ENCODE results near the gene RNF148.

DNA sequence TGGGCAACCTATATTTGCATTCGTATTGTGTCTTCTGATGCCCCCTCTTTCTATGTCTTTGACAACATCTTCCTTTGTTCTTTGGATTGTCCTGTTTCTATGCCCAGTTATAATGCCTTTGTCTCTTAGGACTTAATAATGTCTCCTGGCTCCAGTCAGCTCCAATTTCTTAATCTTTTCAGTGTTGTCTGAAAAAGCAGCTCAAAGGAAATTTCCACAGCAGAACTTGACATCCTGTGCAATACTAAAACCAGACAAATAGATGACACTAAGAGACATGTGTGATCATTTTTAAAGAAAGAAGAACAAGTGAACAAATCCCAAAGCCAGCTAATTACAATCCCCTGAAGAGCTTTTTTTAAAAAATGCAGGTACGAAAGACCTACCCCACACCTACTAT is 47.7 kb upstream of the RNF148 start:
- no peak for TF ChIP-seq POLR2A (IDR thresholded peaks at IDR 0.05)
- TF ChIP-seq, protein P1, sequence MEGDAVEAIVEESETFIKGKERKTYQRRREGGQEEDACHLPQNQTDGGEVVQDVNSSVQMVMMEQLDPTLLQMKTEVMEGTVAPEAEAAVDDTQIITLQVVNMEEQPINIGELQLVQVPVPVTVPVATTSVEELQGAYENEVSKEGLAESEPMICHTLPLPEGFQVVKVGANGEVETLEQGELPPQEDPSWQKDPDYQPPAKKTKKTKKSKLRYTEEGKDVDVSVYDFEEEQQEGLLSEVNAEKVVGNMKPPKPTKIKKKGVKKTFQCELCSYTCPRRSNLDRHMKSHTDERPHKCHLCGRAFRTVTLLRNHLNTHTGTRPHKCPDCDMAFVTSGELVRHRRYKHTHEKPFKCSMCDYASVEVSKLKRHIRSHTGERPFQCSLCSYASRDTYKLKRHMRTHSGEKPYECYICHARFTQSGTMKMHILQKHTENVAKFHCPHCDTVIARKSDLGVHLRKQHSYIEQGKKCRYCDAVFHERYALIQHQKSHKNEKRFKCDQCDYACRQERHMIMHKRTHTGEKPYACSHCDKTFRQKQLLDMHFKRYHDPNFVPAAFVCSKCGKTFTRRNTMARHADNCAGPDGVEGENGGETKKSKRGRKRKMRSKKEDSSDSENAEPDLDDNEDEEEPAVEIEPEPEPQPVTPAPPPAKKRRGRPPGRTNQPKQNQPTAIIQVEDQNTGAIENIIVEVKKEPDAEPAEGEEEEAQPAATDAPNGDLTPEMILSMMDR (IDR thresholded peaks at IDR 0.05), result no peak
